Prostate gland (tissue), 2 donors: ENCODE results near the gene CEACAM8.
A peak's percentile ranks its signal among the peaks of the same experiment; 100 is the strongest.

ENCODE experiments used
- POLR2A ChIP-seq: fragments of 450-650 bp; IDR thresholded peaks from one replicate; pipeline ENCODE4 v1.6.1; 2016; ENCODE audit warnings: antibody characterized with exemption, mild to moderate bottlenecking
- POLR2AphosphoS5 ChIP-seq: sonication (generic); formaldehyde crosslinking; IDR thresholded peaks from one replicate; pipeline ENCODE4 v1.6.1; 2017; ENCODE audit warnings: antibody characterized with exemption
- TF ChIP-seq, protein P1 (sequence below), 4 experiments: fragments of 200-600 bp in 2 of 4; fragments of 450-650 bp in 2 of 4; sonication (generic) in 2 of 4; IDR thresholded peaks; 1 replicate in 3 of 4; 2 replicates in 1 of 4; pipeline ENCODE4 v1.5.1; 2016 to 2019; ENCODE audit warnings: antibody characterized with exemption in 4 of 4, mild to moderate bottlenecking in 2 of 4, moderate library complexity in 2 of 4

DNA sequence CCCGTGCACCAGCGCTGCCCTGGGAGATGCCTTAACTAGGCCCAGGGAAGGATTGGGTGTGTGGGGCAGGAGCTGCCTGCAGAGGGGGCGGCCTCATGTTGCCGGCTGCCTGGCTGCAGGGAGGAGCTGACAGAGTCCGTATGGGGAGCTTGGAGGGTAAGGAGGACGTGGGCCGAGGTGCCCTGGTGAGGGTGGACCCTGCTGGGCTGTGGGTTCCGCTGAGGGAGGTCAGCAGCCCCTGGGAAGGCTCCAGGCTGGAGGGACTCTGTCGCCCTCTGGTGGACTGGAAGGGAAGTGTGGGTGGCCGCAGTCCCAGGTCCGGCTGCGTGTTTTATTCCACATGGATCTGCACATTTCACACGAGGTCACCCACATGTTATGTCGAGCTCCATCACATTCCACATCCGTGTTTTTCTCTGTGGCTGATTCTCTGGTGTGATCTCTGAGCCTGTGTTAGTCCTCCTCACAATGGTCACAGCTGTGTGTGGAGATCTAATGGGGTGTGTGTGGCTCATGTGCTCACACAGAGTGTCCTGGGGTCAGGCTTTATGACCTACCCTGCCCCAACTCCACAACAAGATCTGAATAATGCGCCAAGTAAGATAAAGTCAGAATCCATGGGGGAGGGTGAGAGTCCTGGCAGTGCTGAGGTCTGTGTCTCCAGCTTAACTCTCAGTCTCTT lies 1.8 kb upstream of the CEACAM8 start:
- TF ChIP-seq, protein P1, sequence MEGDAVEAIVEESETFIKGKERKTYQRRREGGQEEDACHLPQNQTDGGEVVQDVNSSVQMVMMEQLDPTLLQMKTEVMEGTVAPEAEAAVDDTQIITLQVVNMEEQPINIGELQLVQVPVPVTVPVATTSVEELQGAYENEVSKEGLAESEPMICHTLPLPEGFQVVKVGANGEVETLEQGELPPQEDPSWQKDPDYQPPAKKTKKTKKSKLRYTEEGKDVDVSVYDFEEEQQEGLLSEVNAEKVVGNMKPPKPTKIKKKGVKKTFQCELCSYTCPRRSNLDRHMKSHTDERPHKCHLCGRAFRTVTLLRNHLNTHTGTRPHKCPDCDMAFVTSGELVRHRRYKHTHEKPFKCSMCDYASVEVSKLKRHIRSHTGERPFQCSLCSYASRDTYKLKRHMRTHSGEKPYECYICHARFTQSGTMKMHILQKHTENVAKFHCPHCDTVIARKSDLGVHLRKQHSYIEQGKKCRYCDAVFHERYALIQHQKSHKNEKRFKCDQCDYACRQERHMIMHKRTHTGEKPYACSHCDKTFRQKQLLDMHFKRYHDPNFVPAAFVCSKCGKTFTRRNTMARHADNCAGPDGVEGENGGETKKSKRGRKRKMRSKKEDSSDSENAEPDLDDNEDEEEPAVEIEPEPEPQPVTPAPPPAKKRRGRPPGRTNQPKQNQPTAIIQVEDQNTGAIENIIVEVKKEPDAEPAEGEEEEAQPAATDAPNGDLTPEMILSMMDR (IDR thresholded peaks at IDR 0.05) = peak; percentile 57 to 86 (median 76)
- TF ChIP-seq POLR2A = no peak
- no peak for TF ChIP-seq POLR2AphosphoS5
